IMR-90 (cell line): ENCODE results near the gene SURF1. TPM values are rescaled to one million over a fixed set of nuclear protein-coding genes. Genes with fewer than 3 reads are reported as not detected.
A peak's percentile ranks its signal among the peaks of the same experiment; 100 is the strongest.

ENCODE experiments used
- ATAC-seq: fragments of 200-7000 bp; cut with Tn5 transposase; 2 replicates; pipeline ENCODE4 v1.9.1; 2020; ENCODE audit warnings: low read depth, mild to moderate bottlenecking, moderate library complexity
- BruUV-seq: library from RNA; stranded (reverse); fragments of 400-500 nt; replicated peaks from 2 replicates; lab custom pipeline; 2021; lab: Mats Ljungman, UMichigan
- CTCF ChIA-PET: fragments of 300-600 bp; formaldehyde crosslinking; extraction: SDS; loops from one replicate; lab custom pipeline; 2021; ENCODE audit warnings: antibody characterized with exemption; lab: Yijun Ruan, JAX
- POLR2A ChIA-PET: fragments of 300-600 bp; sonication (Branson Sonifier 250); formaldehyde crosslinking; loops from one replicate; lab custom pipeline; 2022; ENCODE audit warnings: antibody characterized with exemption; ENCODE audit not compliant: unreplicated experiment; lab: Charles Lee
- DNase-seq: peaks from one replicate; pipeline ENCODE4 v3.0.0; 2013
- H2AFZ ChIP-seq: replicated peaks from 2 replicates; pipeline ENCODE3; 2013; ENCODE audit warnings: low read length, mild to moderate bottlenecking; ENCODE audit not compliant: poor library complexity
- H2AK5ac ChIP-seq: 2 replicates; pipeline ENCODE4 v1.6.1; 2013; ENCODE audit warnings: low read depth, low read length, inconsistent platforms
- H2AK9ac ChIP-seq: replicated peaks from 2 replicates; pipeline ENCODE3; 2013; ENCODE audit warnings: mild to moderate bottlenecking, low read depth, low read length, moderate library complexity; ENCODE audit not compliant: poor library complexity
- H2BK120ac ChIP-seq: 2 replicates; pipeline ENCODE4 v1.6.1; 2013; ENCODE audit warnings: low read depth, low read length, inconsistent platforms
- H2BK15ac ChIP-seq: 3 replicates; pipeline ENCODE4 v1.6.1; 2013; ENCODE audit warnings: low read depth, low read length, inconsistent platforms
- H2BK20ac ChIP-seq: 2 replicates; pipeline ENCODE4 v1.6.1; 2013; ENCODE audit warnings: low read depth, mild to moderate bottlenecking, inconsistent platforms, low read length, moderate library complexity
- H2BK5ac ChIP-seq: 2 replicates; pipeline ENCODE4 v1.6.1; 2013; ENCODE audit warnings: mild to moderate bottlenecking, low read depth, low read length, inconsistent platforms; ENCODE audit not compliant: poor library complexity, severe bottlenecking
- H3K14ac ChIP-seq: replicated peaks from 2 replicates; pipeline ENCODE4 v1.6.1; 2013; ENCODE audit warnings: low read depth, low read length, inconsistent platforms
- H3K18ac ChIP-seq: 2 replicates; pipeline ENCODE4 v1.6.1; 2013; ENCODE audit warnings: low read depth, low read length, control low read depth
- H3K23ac ChIP-seq: 2 replicates; pipeline ENCODE4 v1.6.1; 2013; ENCODE audit warnings: low read depth, low read length, inconsistent platforms
- H3K27ac ChIP-seq: 2 replicates; pipeline ENCODE4 v1.5.1; 2013; ENCODE audit warnings: mild to moderate bottlenecking, control low read depth, low read length; ENCODE audit not compliant: insufficient read depth
- H3K27me3 ChIP-seq: 2 replicates; pipeline ENCODE4 v1.6.1; 2013; ENCODE audit warnings: low read length; ENCODE audit not compliant: control insufficient read depth, insufficient read depth
- H3K36me3 ChIP-seq: 2 replicates; pipeline ENCODE4 v1.6.1; 2013; ENCODE audit warnings: low read length, mixed read lengths; ENCODE audit not compliant: control insufficient read depth, insufficient read depth
- H3K4ac ChIP-seq: 2 replicates; pipeline ENCODE4 v1.6.1; 2013; ENCODE audit warnings: low read depth, low read length, inconsistent platforms
- H3K4me1 ChIP-seq: 2 replicates; pipeline ENCODE4 v1.6.1; 2013; ENCODE audit warnings: low read length, mixed read lengths; ENCODE audit not compliant: control insufficient read depth, insufficient read depth
- H3K4me2 ChIP-seq: 2 replicates; pipeline ENCODE4 v1.6.1; 2013; ENCODE audit warnings: low read depth, mild to moderate bottlenecking, control low read depth, low read length, moderate library complexity
- H3K4me3 ChIP-seq: 2 replicates; pipeline ENCODE4 v1.5.1; 2013; ENCODE audit warnings: low read depth, mild to moderate bottlenecking, control low read depth, low read length, moderate library complexity; ENCODE audit not compliant: insufficient read depth
- H3K56ac ChIP-seq: 2 replicates; pipeline ENCODE4 v1.6.1; 2013; ENCODE audit warnings: low read length, inconsistent platforms; ENCODE audit not compliant: insufficient read depth; ENCODE audit errors: extremely low read depth
- H3K79me1 ChIP-seq, 2 experiments: 2 replicates each; pipeline ENCODE4 v1.6.1; 2013; ENCODE audit warnings: low read length in 2 of 2, inconsistent platforms in 1 of 2, low read depth in 1 of 2
- H3K9ac ChIP-seq: 2 replicates; pipeline ENCODE4 v1.6.1; 2013; ENCODE audit warnings: low read depth, low read length, control low read depth
- H3K9me1 ChIP-seq: 2 replicates; pipeline ENCODE4 v1.6.1; 2013; ENCODE audit warnings: low read length, inconsistent platforms; ENCODE audit not compliant: insufficient read depth
- H3K9me3 ChIP-seq: 2 replicates; pipeline ENCODE4 v1.6.1; 2013; ENCODE audit warnings: low read length; ENCODE audit not compliant: control insufficient read depth, insufficient read depth
- H4K20me1 ChIP-seq: 2 replicates; pipeline ENCODE4 v1.6.1; 2013; ENCODE audit warnings: low read length, inconsistent platforms; ENCODE audit not compliant: insufficient read depth
- H4K5ac ChIP-seq: 2 replicates; pipeline ENCODE4 v1.6.1; 2013; ENCODE audit warnings: mild to moderate bottlenecking, low read depth, low read length, control low read depth
- H4K8ac ChIP-seq, 2 experiments: 2 replicates each; pipeline ENCODE4 v1.6.1; 2013; ENCODE audit warnings: low read depth in 2 of 2, low read length in 2 of 2, control low read depth in 1 of 2, inconsistent platforms in 1 of 2
- H4K91ac ChIP-seq: 2 replicates; pipeline ENCODE4 v1.6.1; 2013; ENCODE audit warnings: low read depth, low read length, inconsistent platforms; ENCODE audit not compliant: insufficient read depth
- BHLHE40 ChIP-seq: fragments of 150-350 bp; IDR thresholded peaks from 2 replicates; pipeline ENCODE4 v1.6.1; 2016; ENCODE audit warnings: mild to moderate bottlenecking, low read depth, low read length
- CHD1 ChIP-seq: IDR thresholded peaks from 2 replicates; pipeline ENCODE4 v1.6.1; 2012; ENCODE audit warnings: low read depth, low read length, improper control_type of control experiment
- ELK1 ChIP-seq: fragments of 150-350 bp; IDR thresholded peaks from 2 replicates; pipeline ENCODE4 v1.6.1; 2016; ENCODE audit warnings: low read depth, mild to moderate bottlenecking, low read length, moderate library complexity, borderline replicate concordance
- FOS ChIP-seq: fragments of 150-350 bp; IDR thresholded peaks from 2 replicates; pipeline ENCODE4 v1.6.1; 2016; ENCODE audit warnings: low read depth, low read length
- MAFK ChIP-seq: IDR thresholded peaks from 2 replicates; pipeline ENCODE4 v1.6.1; 2012; ENCODE audit warnings: low read depth, low read length, improper control_type of control experiment
- MAZ ChIP-seq: IDR thresholded peaks from 2 replicates; pipeline ENCODE4 v1.6.1; 2012; ENCODE audit warnings: low read depth, mild to moderate bottlenecking, low read length, improper control_type of control experiment, moderate library complexity, borderline replicate concordance
- MXI1 ChIP-seq: IDR thresholded peaks from 2 replicates; pipeline ENCODE4 v1.6.1; 2012; ENCODE audit warnings: low read depth, mild to moderate bottlenecking, low read length, moderate library complexity, borderline replicate concordance
- NFE2L2 ChIP-seq: fragments of 150-350 bp; IDR thresholded peaks from 2 replicates; pipeline ENCODE4 v1.6.1; 2016; ENCODE audit warnings: low read depth, mild to moderate bottlenecking, low read length
- POLR2A ChIP-seq: IDR thresholded peaks from 2 replicates; pipeline ENCODE4 v1.6.1; 2012; ENCODE audit warnings: mild to moderate bottlenecking, low read depth, low read length
- SMC3 ChIP-seq: fragments of 150-350 bp; IDR thresholded peaks from 2 replicates; pipeline ENCODE4 v1.6.1; 2016; ENCODE audit warnings: low read depth, mild to moderate bottlenecking, antibody characterized with exemption, low read length, moderate library complexity
- USF2 ChIP-seq: fragments of 150-350 bp; IDR thresholded peaks from 2 replicates; pipeline ENCODE4 v1.6.1; 2017; ENCODE audit warnings: mild to moderate bottlenecking, antibody characterized with exemption, low read length, low read depth
- WGBS, 2 experiments: methylation state at CpG; one replicate each; pipeline versions ENCODE4 v1.1.5 to v1.1.7; 2013; ENCODE audit warnings: missing lambda C conversion rate in 2 of 2; ENCODE audit not compliant: insufficient read length in 1 of 2; ENCODE audit errors: extremely low coverage in 2 of 2; 5-methylcytosine and 5-hydroxymethylcytosine counted together
- dilution Hi-C: fragments of 300-500 bp; cut with HindIII; formaldehyde crosslinking; loops from one replicate; pipeline ENCODE4 v1.14.3; 2018; ENCODE audit warnings: low sequenced_read_pairs; ENCODE audit not compliant: unreplicated experiment
- in situ Hi-C: fragments of 300-500 bp; cut with MboI; formaldehyde crosslinking; loops from 3 replicates; pipeline ENCODE4 v1.14.3; 2019; ENCODE audit warnings: low sequenced_read_pairs, inconsistent platforms, mixed read lengths
- intact Hi-C: fragments of 100-400 bp; cut with micrococcal nuclease; formaldehyde crosslinking; loops from 2 replicates; pipeline ENCODE4 v1.10.0; 2022
- polyA plus RNA-seq, 3 experiments: library from polyadenylated mRNA; depleted of rRNA; stranded (reverse); fragments of >200 nt; gene quantifications; 2 replicates each; pipeline ENCODE4 v1.2.3, GENCODE V29; 2012; ENCODE audit warnings: low replicate concordance in 1 of 3
- total RNA-seq: library from RNA; depleted of rRNA; stranded (reverse); fragments of >200 nt; gene quantifications from 2 replicates; pipeline ENCODE4 v1.2.3, GENCODE V29; 2012
- TF ChIP-seq, protein P1 (sequence below): conservative IDR thresholded peaks from 2 replicates; pipeline ENCODE4 v1.5.1; 2012; ENCODE audit warnings: mild to moderate bottlenecking, low read depth, low read length, improper control_type of control experiment

The SURF1 gene
- total and polyA plus RNA-seq, 2 of the 4 experiments (the other 2 are of a cell fraction), result 15.1 to 24.5 TPM

GRCh38 chr9:133375724-133376654, 19.7 kb upstream of the SURF1 start, which contains the start of the genes STKLD1 and SURF4:
TSS of gene STKLD1 (plus strand) at chr9:133376366. CDS start at chr9:133376474, 108 bp downstream.
TSS of gene SURF4 (minus strand) at chr9:133376060. CDS start at chr9:133375969, 91 bp downstream.
- no TSS peak for BruUV-seq
- POLR2A ChIA-PET, result no interaction called here
- peak; percentile 24; the same call in 1 of the 2 replicates for TF ChIP-seq MXI1
- peak; percentile 98 for TF ChIP-seq POLR2A
- peak; percentile 58; the same call in 1 of the 2 replicates for TF ChIP-seq MAZ
- no peak for TF ChIP-seq MAFK
- no peak for TF ChIP-seq USF2
- 0 out of 2 replicates have a peak, but pooled peaks have one; percentile 15 for TF ChIP-seq BHLHE40
- TF ChIP-seq, protein P1, sequence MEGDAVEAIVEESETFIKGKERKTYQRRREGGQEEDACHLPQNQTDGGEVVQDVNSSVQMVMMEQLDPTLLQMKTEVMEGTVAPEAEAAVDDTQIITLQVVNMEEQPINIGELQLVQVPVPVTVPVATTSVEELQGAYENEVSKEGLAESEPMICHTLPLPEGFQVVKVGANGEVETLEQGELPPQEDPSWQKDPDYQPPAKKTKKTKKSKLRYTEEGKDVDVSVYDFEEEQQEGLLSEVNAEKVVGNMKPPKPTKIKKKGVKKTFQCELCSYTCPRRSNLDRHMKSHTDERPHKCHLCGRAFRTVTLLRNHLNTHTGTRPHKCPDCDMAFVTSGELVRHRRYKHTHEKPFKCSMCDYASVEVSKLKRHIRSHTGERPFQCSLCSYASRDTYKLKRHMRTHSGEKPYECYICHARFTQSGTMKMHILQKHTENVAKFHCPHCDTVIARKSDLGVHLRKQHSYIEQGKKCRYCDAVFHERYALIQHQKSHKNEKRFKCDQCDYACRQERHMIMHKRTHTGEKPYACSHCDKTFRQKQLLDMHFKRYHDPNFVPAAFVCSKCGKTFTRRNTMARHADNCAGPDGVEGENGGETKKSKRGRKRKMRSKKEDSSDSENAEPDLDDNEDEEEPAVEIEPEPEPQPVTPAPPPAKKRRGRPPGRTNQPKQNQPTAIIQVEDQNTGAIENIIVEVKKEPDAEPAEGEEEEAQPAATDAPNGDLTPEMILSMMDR, result no peak
- peak; percentile 79 for TF ChIP-seq CHD1
- TF ChIP-seq ELK1, result 0 out of 2 replicates have a peak, but pooled peaks have one; percentile 14
- TF ChIP-seq NFE2L2, result no peak
- no peak for TF ChIP-seq FOS
- TF ChIP-seq SMC3, result no peak

More at GRCh38 chr9:133375724-133376654, 19.7 kb upstream of the SURF1 start, which contains the start of the genes STKLD1 and SURF4:
- H3K9ac ChIP-seq, result peak within 1 kb of the TSS; percentile 97
- peak within 1 kb of the TSS; percentile 62 for H4K5ac ChIP-seq
- peak within 1 kb of the TSS; percentile 37 to 82; a peak in 3 of 4 replicates for H4K8ac ChIP-seq
- peak; percentile 95 for ATAC-seq
- H3K79me1 ChIP-seq, result peaks cover 0 to 26% of the 10 kb centered on the region in 2 experiments; a peak in 2 of 4 replicates
- H3K27me3 ChIP-seq, result no peaks in the 10 kb centered on the region
- H3K9me1 ChIP-seq, result peaks cover 13% of the 10 kb centered on the region
- peaks cover 19% of the 10 kb centered on the region for H3K36me3 ChIP-seq
- peaks cover 11% of the 10 kb centered on the region for H3K4me1 ChIP-seq
- in situ Hi-C loops (no loop called here), dilution Hi-C loops (no loop called here), intact Hi-C loops (no loop called here)
- peaks cover 43% of the 10 kb centered on the region for H4K20me1 ChIP-seq
- peak within 1 kb of the TSS; percentile 91 for H3K4ac ChIP-seq
- peak; percentile 94 for DNase-seq
- H3K18ac ChIP-seq, result peak within 1 kb of the TSS; percentile 12
- peak within 1 kb of the TSS; percentile 89 for H3K14ac ChIP-seq
- peak within 1 kb of the TSS; percentile 89 for H3K27ac ChIP-seq
- H4K91ac ChIP-seq, result peak within 1 kb of the TSS; percentile 65
- no peak within 1 kb of the TSS for H2BK20ac ChIP-seq
- peak within 1 kb of the TSS; percentile 91 for H3K56ac ChIP-seq
- H3K9me3 ChIP-seq, result no peaks in the 10 kb centered on the region
- peak within 1 kb of the TSS; percentile 87 for H3K23ac ChIP-seq
- peak within 1 kb of the TSS; percentile 58; the same call in 1 of the 2 replicates for H2BK120ac ChIP-seq
- peak within 1 kb of the TSS; percentile 84 for H3K4me3 ChIP-seq
- peak within 1 kb of the TSS; percentile 76 for H2AK5ac ChIP-seq
- WGBS, 2 experiments, result 0% methylated on average over 87 of the region's 120 CpGs; no CpG with 5 or more reads in 1 of the 2 experiments
- H2BK15ac ChIP-seq, result 0 out of 3 replicates have a peak within 1 kb of the TSS, but pooled peaks have one; percentile 3
- H2AFZ ChIP-seq, result peak within 1 kb of the TSS; percentile 96
- peak within 1 kb of the TSS; percentile 86 for H2BK5ac ChIP-seq
- H3K4me2 ChIP-seq, result peak within 1 kb of the TSS; percentile 97
- CTCF ChIA-PET, result no interaction called here
- H2AK9ac ChIP-seq, result peak within 1 kb of the TSS; percentile 94
